Adipocyte (in vitro differentiated cells): ENCODE results near the gene VWA5B1.

Experiments
- DNase-seq: peaks from one replicate; pipeline ENCODE4 v3.0.0-alpha.2; 2015; ENCODE audit warnings: low read depth
- H3K27me3 ChIP-seq: replicated peaks from 2 replicates; pipeline ENCODE4 v1.7.0; 2013; ENCODE audit warnings: mild to moderate bottlenecking, low read length, moderate library complexity; ENCODE audit not compliant: control insufficient read depth, insufficient read depth
- H3K36me3 ChIP-seq: 2 replicates; pipeline ENCODE4 v1.7.0; 2013; ENCODE audit warnings: low read length, mild to moderate bottlenecking, moderate library complexity; ENCODE audit not compliant: control insufficient read depth, insufficient read depth, severe bottlenecking
- H3K4me1 ChIP-seq: 2 replicates; pipeline ENCODE4 v1.7.0; 2013; ENCODE audit warnings: mild to moderate bottlenecking, low read length, moderate library complexity; ENCODE audit not compliant: control insufficient read depth, insufficient read depth
- H3K4me3 ChIP-seq: 2 replicates; pipeline ENCODE4 v1.7.0; 2013; ENCODE audit warnings: mild to moderate bottlenecking, low read length, moderate library complexity
- H3K9ac ChIP-seq: 2 replicates; pipeline ENCODE4 v1.7.0; 2013; ENCODE audit warnings: mild to moderate bottlenecking, low read length, moderate library complexity
- H3K9me3 ChIP-seq: 2 replicates; pipeline ENCODE4 v1.7.0; 2013; ENCODE audit warnings: mild to moderate bottlenecking, low read length, moderate library complexity; ENCODE audit not compliant: control insufficient read depth

Gene VWA5B1

DNA sequence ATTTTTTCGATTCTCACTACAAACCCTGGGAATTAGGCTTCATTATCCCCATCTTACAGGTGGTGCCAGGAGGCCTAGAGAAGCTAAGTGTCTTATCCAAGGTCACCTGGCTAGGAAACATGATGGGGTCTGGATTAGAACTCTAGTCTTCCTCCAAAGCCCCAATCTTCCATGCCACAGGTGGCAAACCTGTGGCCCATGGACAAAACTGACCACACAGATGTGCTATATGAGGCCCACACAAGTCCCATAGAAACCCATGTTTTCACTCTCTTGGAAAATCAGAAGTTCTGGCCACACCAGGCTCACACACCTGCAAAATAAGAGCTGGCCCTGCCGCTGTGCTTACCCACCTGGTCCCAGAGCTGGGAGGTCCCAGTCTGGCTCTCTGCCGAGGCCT, 21.6 kb downstream of the VWA5B1 start:
- peaks cover 62% of the 10 kb centered on the region for H3K27me3 ChIP-seq
- H3K9ac ChIP-seq = no peak overlapping the region
- no peaks in the 10 kb centered on the region for H3K9me3 ChIP-seq
- H3K4me1 ChIP-seq = no peaks in the 10 kb centered on the region
- DNase-seq = no peak
- H3K4me3 ChIP-seq = no peak overlapping the region
- H3K36me3 ChIP-seq = no peaks in the 10 kb centered on the region

DNA sequence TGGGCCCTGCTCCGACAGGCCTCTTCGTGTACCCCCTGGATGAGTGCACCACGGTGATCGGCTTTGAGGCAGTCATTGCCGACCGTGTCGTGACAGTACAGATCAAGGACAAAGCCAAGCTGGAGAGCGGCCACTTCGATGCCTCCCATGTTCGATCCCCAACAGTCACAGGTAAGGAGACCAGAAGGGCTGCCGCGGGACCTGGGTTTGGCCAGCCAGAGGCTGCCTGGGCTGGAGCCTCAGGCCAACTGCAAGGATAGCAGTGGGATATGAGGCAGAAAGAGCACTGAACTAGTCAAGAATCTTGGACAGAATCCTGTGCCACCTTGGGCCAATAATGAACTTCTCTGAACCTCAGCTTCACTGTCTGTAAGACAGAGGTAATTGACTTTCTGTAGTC, 22.1 kb downstream of the VWA5B1 start:
- Histone ChIP-seq H3K9me3 (no peaks in the 10 kb centered on the region), H3K4me3 (no peak overlapping the region), H3K9ac (no peak overlapping the region), H3K4me1 (no peaks in the 10 kb centered on the region), H3K27me3 (peaks cover 61% of the 10 kb centered on the region), H3K36me3 (no peaks in the 10 kb centered on the region)
- DNase-seq = no peak

DNA sequence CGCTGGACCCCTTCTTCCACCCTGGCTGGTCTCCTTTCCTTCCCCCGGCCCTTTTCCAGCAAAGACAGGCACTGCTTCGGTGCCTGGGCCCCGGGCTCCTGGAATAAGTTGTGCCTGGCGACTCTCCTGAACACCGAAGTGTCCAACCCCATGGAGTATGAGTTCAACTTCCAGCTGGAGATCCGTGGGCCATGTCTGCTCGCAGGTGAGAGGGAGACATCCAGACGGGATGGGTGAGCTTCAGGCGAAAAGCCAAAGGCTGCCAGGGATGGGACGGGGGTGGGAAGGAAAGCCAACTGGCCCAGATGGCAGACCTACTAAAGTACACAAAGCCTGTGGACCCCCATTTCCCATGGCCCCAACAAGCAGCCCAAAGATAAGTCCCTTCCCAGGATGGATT, 26.8 kb downstream of the VWA5B1 start:
- Histone ChIP-seq H3K4me3 (no peak overlapping the region), H3K9ac (no peak overlapping the region), H3K4me1 (peaks cover 7% of the 10 kb centered on the region), H3K36me3 (no peaks in the 10 kb centered on the region), H3K27me3 (peaks cover 54% of the 10 kb centered on the region), H3K9me3 (no peaks in the 10 kb centered on the region)
- DNase-seq = no peak

DNA sequence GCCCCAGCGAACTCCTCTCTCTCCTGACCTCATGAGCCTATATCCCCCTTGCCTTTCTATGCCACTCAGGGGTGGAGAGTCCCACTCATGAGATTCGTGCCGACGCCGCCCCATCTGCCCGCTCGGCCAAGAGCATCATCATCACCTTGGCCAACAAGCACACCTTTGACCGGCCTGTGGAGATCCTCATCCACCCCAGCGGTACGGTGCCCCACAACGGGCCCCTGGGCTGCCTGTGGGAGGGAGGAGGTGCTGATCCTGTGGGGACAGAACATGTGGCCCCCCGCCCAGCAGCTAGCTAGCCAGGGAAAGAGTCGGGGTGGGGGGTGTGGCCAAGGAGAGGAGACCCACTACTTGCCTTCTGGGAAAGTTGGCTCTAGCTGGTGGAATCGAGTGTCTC, 27.8 kb downstream of the VWA5B1 start:
- Histone ChIP-seq H3K4me1 (peaks cover 7% of the 10 kb centered on the region), H3K36me3 (no peaks in the 10 kb centered on the region), H3K27me3 (peaks cover 45% of the 10 kb centered on the region), H3K9ac (no peak overlapping the region), H3K9me3 (no peaks in the 10 kb centered on the region), H3K4me3 (no peak overlapping the region)
- DNase-seq = no peak

DNA sequence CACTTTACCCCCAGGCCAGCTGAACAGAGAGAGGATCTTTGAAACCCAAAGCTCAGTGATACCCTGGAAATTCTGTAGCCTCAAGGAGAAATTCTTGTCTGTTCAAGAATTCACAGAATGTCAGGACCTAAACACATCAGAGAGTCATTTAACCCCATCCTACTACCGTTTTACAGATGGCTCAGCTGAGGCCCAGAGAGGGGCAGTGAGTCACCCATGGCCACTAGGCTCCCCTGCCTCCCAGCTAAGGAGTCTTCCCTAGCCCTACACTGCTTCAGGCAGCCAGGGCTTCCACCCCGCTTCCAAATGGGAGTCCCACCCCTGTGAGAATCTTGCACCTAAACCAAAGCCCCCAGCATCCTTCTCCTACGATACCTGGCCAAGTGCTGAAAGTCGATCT, 28.3 kb downstream of the VWA5B1 start:
- no peak for DNase-seq
- H3K9me3 ChIP-seq = no peaks in the 10 kb centered on the region
- H3K9ac ChIP-seq = no peak overlapping the region
- H3K36me3 ChIP-seq = no peaks in the 10 kb centered on the region
- no peak overlapping the region for H3K4me3 ChIP-seq
- peaks cover 40% of the 10 kb centered on the region for H3K27me3 ChIP-seq
- peaks cover 7% of the 10 kb centered on the region for H3K4me1 ChIP-seq

DNA sequence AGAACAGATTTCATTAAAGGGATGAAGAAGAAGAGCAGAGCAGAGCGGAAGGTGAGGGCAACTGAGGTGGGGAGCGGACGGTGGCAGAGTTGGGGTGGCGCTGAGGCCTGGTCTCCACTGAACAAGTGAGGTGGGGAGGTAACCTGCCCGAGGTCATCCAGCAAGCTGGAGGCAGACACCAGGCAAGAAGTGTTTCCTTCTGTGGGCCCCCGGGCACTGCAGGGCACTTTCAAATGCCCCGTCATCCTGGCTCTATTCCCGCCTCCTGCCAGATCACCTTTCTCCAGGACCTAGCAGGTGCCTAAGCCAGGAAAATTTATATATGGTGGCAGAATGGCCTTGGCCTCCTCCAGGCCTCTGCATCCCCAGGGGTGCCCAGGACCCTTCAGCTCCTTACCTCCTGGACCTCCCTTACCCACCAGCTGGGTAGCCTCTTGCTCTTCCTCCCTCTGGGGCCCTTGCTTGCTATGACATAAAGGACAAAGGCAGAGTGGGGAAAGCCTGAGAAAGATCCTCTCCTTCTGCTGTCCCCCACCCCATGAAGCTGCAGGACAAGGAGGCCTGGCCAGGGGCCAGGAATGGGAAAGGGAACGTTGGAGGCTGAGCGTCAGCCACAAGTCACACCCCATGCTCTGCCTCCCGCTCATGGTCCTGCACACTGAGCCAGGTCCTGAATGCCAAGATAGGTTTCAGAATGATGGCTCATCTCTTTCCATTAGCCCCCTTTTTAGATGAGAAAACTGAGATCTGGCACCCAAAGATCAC, 29.0 kb downstream of the VWA5B1 start:
- no peak for DNase-seq
- no peaks in the 10 kb centered on the region for H3K9me3 ChIP-seq
- peaks cover 36% of the 10 kb centered on the region for H3K27me3 ChIP-seq
- no peaks in the 10 kb centered on the region for H3K36me3 ChIP-seq
- H3K4me3 ChIP-seq = no peak overlapping the region
- H3K4me1 ChIP-seq = peaks cover 7% of the 10 kb centered on the region
- H3K9ac ChIP-seq = no peak overlapping the region

DNA sequence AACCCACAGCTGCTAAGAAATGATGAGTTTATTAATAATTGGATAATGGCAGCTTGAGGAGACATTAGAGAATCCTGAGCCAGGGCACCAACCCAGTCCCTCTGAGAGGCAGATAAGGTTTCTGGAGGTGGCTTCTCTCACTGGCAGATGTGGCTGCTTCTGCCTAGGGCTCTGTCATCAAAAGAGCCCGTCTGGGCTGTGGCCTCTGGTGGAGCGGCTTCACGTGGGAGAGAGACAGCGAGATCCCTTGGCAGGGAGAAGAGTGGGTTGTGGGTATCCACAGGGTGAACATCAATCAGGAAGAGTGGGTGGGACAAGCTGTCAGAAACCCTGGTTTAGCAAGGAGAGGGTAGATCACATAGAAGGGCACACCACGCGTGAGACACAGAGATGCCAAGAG, 30.0 kb downstream of the VWA5B1 start:
- Histone ChIP-seq H3K27me3 (peaks cover 27% of the 10 kb centered on the region), H3K36me3 (no peaks in the 10 kb centered on the region), H3K4me3 (no peak overlapping the region), H3K9ac (no peak overlapping the region), H3K9me3 (no peaks in the 10 kb centered on the region), H3K4me1 (peaks cover 7% of the 10 kb centered on the region)
- no peak for DNase-seq

DNA sequence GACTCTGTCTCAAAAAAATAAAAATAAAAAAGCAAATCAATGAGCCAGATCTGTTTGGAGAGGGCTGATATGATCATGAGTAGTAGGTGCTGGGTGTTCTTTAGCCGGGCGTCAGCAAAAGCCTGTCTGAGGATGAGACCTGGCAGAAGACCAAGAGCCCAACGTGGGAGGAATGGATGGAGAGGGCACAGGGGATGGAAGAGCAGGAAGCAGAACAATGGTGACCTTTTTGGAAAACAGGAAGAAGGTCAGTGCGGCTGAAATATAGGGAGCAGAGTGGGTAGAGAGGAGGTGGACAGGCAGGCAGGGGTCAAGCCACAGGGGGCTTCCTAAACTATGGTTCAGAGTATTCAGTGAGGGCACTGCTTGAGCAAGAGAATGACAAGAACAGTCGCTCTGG, 30.9 kb downstream of the VWA5B1 start:
- H3K9me3 ChIP-seq = no peaks in the 10 kb centered on the region
- H3K4me3 ChIP-seq = no peak overlapping the region
- H3K9ac ChIP-seq = no peak overlapping the region
- H3K4me1 ChIP-seq = peaks cover 12% of the 10 kb centered on the region
- DNase-seq = no peak
- peaks cover 26% of the 10 kb centered on the region for H3K27me3 ChIP-seq
- no peaks in the 10 kb centered on the region for H3K36me3 ChIP-seq

DNA sequence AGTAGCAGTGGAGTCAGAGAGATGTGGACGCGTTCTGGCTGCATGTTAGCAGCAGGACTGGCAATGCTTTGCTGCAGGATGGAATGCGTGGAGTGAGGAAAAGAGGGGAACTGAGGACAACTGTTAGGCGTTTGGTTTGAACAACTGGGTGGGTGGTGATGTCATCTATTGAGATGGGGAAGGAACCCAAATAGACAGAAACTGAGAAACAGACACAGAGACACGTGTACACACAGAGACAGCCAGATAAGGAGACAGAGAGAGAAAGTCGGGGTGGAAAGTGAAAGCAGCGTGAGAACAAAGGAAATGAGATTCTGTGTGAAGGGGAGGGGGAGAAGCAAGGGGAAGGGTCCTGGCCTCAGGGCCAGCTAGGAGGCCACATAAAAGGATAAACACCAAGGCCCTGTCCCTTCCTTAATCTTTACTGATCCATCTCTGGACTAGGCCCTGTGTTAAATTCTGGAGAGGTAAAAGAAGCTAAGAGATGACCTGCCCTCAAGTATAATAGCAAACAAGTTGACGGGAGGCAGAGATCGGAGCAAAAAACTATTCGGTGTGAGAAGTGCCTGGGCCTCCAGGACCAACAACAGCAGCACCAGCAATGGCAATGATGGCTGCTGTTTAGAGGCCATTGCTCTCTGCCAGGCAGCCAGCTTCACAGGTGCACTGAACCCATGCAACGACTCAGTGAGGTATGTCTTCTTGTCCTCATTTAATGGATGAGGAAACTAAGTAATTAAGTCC, 31.6 kb downstream of the VWA5B1 start:
- peaks cover 33% of the 10 kb centered on the region for H3K27me3 ChIP-seq
- H3K9me3 ChIP-seq = no peaks in the 10 kb centered on the region
- no peak overlapping the region for H3K9ac ChIP-seq
- no peak overlapping the region for H3K4me3 ChIP-seq
- peaks cover 12% of the 10 kb centered on the region for H3K4me1 ChIP-seq
- H3K36me3 ChIP-seq = no peaks in the 10 kb centered on the region
- no peak for DNase-seq

DNA sequence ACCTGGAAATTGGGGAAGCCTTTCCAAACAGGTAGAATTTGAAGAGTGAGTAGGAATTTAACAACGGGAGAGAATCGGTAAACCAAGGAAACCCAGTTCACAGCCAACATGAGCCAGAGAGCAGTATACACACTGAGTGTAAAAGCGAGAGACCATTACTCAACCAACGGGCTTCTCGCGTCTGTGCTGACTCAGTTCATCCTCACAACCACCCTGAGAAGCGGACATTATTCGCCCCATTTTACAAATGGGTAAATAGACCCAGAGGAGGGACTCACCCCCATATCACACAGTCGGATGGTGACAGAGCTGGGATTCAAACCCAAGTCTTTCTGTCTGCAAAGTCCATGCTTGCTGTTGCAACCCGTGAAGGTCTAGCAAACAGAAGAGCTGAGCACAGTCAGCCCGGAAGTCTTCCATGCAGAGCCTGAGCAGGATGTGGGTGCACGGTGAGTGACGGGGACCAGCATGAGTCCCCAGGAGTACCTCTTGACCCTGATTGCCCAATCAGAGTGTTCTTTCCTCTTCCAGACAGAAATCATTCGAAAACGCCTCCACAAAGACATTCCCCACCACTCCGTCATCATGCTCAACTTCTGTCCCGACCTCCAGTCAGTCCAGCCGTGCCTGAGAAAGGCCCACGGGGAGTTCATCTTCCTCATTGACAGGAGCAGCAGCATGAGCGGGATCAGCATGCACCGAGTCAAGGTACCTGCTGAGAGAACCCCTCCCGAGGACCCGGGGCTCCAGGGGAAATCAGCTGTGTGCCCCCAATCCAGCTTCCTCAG, 32.3 kb downstream of the VWA5B1 start:
- peaks cover 12% of the 10 kb centered on the region for H3K4me1 ChIP-seq
- H3K9me3 ChIP-seq = no peaks in the 10 kb centered on the region

DNA sequence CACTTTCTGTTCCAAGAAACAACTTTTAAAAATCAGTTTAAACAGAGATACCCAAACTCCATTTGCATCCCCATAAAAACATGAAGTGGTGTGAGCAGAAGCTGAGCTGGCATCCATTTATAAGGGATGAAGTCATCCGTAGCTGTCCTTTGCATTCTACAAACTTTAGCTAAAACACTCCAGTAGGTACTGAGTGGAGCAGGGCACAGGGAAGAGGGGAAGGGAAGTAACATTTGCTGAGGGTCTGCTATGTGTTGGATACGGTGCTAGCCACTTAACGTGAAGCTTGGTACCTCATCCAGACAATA, 32.9 kb downstream of the VWA5B1 start:
- H3K9ac ChIP-seq = no peak overlapping the region
- no peak for DNase-seq
- H3K9me3 ChIP-seq = no peaks in the 10 kb centered on the region
- H3K4me1 ChIP-seq = peaks cover 12% of the 10 kb centered on the region
- no peaks in the 10 kb centered on the region for H3K36me3 ChIP-seq
- peaks cover 43% of the 10 kb centered on the region for H3K27me3 ChIP-seq
- H3K4me3 ChIP-seq = no peak overlapping the region

More for the DNA sequence above, 32.3 kb downstream of the VWA5B1 start:
- Histone ChIP-seq H3K4me3 (no peak overlapping the region), H3K27me3 (peaks cover 40% of the 10 kb centered on the region), H3K36me3 (no peaks in the 10 kb centered on the region), H3K9ac (no peak overlapping the region)
- DNase-seq = no peak
